IMR-90 (cell line): ENCODE measurements around the gene SMIM9. TPM values are rescaled to one million over a fixed set of nuclear protein-coding genes. Genes with fewer than 3 reads are reported as not detected.

ENCODE experiments used
- ATAC-seq: fragments of 200-7000 bp; cut with Tn5 transposase; 2 replicates; pipeline ENCODE4 v1.9.1; 2020; ENCODE audit warnings: low read depth, mild to moderate bottlenecking, moderate library complexity
- BruUV-seq: library from RNA; stranded (reverse); fragments of 400-500 nt; replicated peaks from 2 replicates; lab custom pipeline; 2021; lab: Mats Ljungman, UMichigan
- CTCF ChIA-PET: fragments of 300-600 bp; formaldehyde crosslinking; extraction: SDS; loops from one replicate; lab custom pipeline; 2021; ENCODE audit warnings: antibody characterized with exemption; lab: Yijun Ruan, JAX
- POLR2A ChIA-PET: fragments of 300-600 bp; sonication (Branson Sonifier 250); formaldehyde crosslinking; loops from one replicate; lab custom pipeline; 2022; ENCODE audit warnings: antibody characterized with exemption; ENCODE audit not compliant: unreplicated experiment; lab: Charles Lee
- DNase-seq: peaks from one replicate; pipeline ENCODE4 v3.0.0; 2013
- H2AFZ ChIP-seq: replicated peaks from 2 replicates; pipeline ENCODE3; 2013; ENCODE audit warnings: low read length, mild to moderate bottlenecking; ENCODE audit not compliant: poor library complexity
- H2AK5ac ChIP-seq: 2 replicates; pipeline ENCODE4 v1.6.1; 2013; ENCODE audit warnings: low read depth, low read length, inconsistent platforms
- H2AK9ac ChIP-seq: replicated peaks from 2 replicates; pipeline ENCODE3; 2013; ENCODE audit warnings: mild to moderate bottlenecking, low read depth, low read length, moderate library complexity; ENCODE audit not compliant: poor library complexity
- H2BK120ac ChIP-seq: 2 replicates; pipeline ENCODE4 v1.6.1; 2013; ENCODE audit warnings: low read depth, low read length, inconsistent platforms
- H2BK15ac ChIP-seq: 3 replicates; pipeline ENCODE4 v1.6.1; 2013; ENCODE audit warnings: low read depth, low read length, inconsistent platforms
- H2BK20ac ChIP-seq: 2 replicates; pipeline ENCODE4 v1.6.1; 2013; ENCODE audit warnings: low read depth, mild to moderate bottlenecking, inconsistent platforms, low read length, moderate library complexity
- H2BK5ac ChIP-seq: 2 replicates; pipeline ENCODE4 v1.6.1; 2013; ENCODE audit warnings: mild to moderate bottlenecking, low read depth, low read length, inconsistent platforms; ENCODE audit not compliant: poor library complexity, severe bottlenecking
- H3K14ac ChIP-seq: replicated peaks from 2 replicates; pipeline ENCODE4 v1.6.1; 2013; ENCODE audit warnings: low read depth, low read length, inconsistent platforms
- H3K18ac ChIP-seq: 2 replicates; pipeline ENCODE4 v1.6.1; 2013; ENCODE audit warnings: low read depth, low read length, control low read depth
- H3K23ac ChIP-seq: 2 replicates; pipeline ENCODE4 v1.6.1; 2013; ENCODE audit warnings: low read depth, low read length, inconsistent platforms
- H3K27ac ChIP-seq: 2 replicates; pipeline ENCODE4 v1.5.1; 2013; ENCODE audit warnings: mild to moderate bottlenecking, control low read depth, low read length; ENCODE audit not compliant: insufficient read depth
- H3K27me3 ChIP-seq: 2 replicates; pipeline ENCODE4 v1.6.1; 2013; ENCODE audit warnings: low read length; ENCODE audit not compliant: control insufficient read depth, insufficient read depth
- H3K36me3 ChIP-seq: 2 replicates; pipeline ENCODE4 v1.6.1; 2013; ENCODE audit warnings: low read length, mixed read lengths; ENCODE audit not compliant: control insufficient read depth, insufficient read depth
- H3K4ac ChIP-seq: 2 replicates; pipeline ENCODE4 v1.6.1; 2013; ENCODE audit warnings: low read depth, low read length, inconsistent platforms
- H3K4me1 ChIP-seq: 2 replicates; pipeline ENCODE4 v1.6.1; 2013; ENCODE audit warnings: low read length, mixed read lengths; ENCODE audit not compliant: control insufficient read depth, insufficient read depth
- H3K4me2 ChIP-seq: 2 replicates; pipeline ENCODE4 v1.6.1; 2013; ENCODE audit warnings: low read depth, mild to moderate bottlenecking, control low read depth, low read length, moderate library complexity
- H3K4me3 ChIP-seq: 2 replicates; pipeline ENCODE4 v1.5.1; 2013; ENCODE audit warnings: low read depth, mild to moderate bottlenecking, control low read depth, low read length, moderate library complexity; ENCODE audit not compliant: insufficient read depth
- H3K56ac ChIP-seq: 2 replicates; pipeline ENCODE4 v1.6.1; 2013; ENCODE audit warnings: low read length, inconsistent platforms; ENCODE audit not compliant: insufficient read depth; ENCODE audit errors: extremely low read depth
- H3K79me1 ChIP-seq, 2 experiments: 2 replicates each; pipeline ENCODE4 v1.6.1; 2013; ENCODE audit warnings: low read length in 2 of 2, inconsistent platforms in 1 of 2, low read depth in 1 of 2
- H3K9ac ChIP-seq: 2 replicates; pipeline ENCODE4 v1.6.1; 2013; ENCODE audit warnings: low read depth, low read length, control low read depth
- H3K9me1 ChIP-seq: 2 replicates; pipeline ENCODE4 v1.6.1; 2013; ENCODE audit warnings: low read length, inconsistent platforms; ENCODE audit not compliant: insufficient read depth
- H3K9me3 ChIP-seq: 2 replicates; pipeline ENCODE4 v1.6.1; 2013; ENCODE audit warnings: low read length; ENCODE audit not compliant: control insufficient read depth, insufficient read depth
- H4K20me1 ChIP-seq: 2 replicates; pipeline ENCODE4 v1.6.1; 2013; ENCODE audit warnings: low read length, inconsistent platforms; ENCODE audit not compliant: insufficient read depth
- H4K5ac ChIP-seq: 2 replicates; pipeline ENCODE4 v1.6.1; 2013; ENCODE audit warnings: mild to moderate bottlenecking, low read depth, low read length, control low read depth
- H4K8ac ChIP-seq, 2 experiments: 2 replicates each; pipeline ENCODE4 v1.6.1; 2013; ENCODE audit warnings: low read depth in 2 of 2, low read length in 2 of 2, control low read depth in 1 of 2, inconsistent platforms in 1 of 2
- H4K91ac ChIP-seq: 2 replicates; pipeline ENCODE4 v1.6.1; 2013; ENCODE audit warnings: low read depth, low read length, inconsistent platforms; ENCODE audit not compliant: insufficient read depth
- FOS ChIP-seq: fragments of 150-350 bp; IDR thresholded peaks from 2 replicates; pipeline ENCODE4 v1.6.1; 2016; ENCODE audit warnings: low read depth, low read length
- NFE2L2 ChIP-seq: fragments of 150-350 bp; IDR thresholded peaks from 2 replicates; pipeline ENCODE4 v1.6.1; 2016; ENCODE audit warnings: low read depth, mild to moderate bottlenecking, low read length
- WGBS, 2 experiments: methylation state at CpG; one replicate each; pipeline versions ENCODE4 v1.1.5 to v1.1.7; 2013; ENCODE audit warnings: missing lambda C conversion rate in 2 of 2; ENCODE audit not compliant: insufficient read length in 1 of 2; ENCODE audit errors: extremely low coverage in 2 of 2; 5-methylcytosine and 5-hydroxymethylcytosine counted together
- dilution Hi-C: fragments of 300-500 bp; cut with HindIII; formaldehyde crosslinking; loops from one replicate; pipeline ENCODE4 v1.14.3; 2018; ENCODE audit warnings: low sequenced_read_pairs; ENCODE audit not compliant: unreplicated experiment
- in situ Hi-C: fragments of 300-500 bp; cut with MboI; formaldehyde crosslinking; loops from 3 replicates; pipeline ENCODE4 v1.14.3; 2019; ENCODE audit warnings: low sequenced_read_pairs, inconsistent platforms, mixed read lengths
- intact Hi-C: fragments of 100-400 bp; cut with micrococcal nuclease; formaldehyde crosslinking; loops from 2 replicates; pipeline ENCODE4 v1.10.0; 2022
- polyA plus RNA-seq, 3 experiments: library from polyadenylated mRNA; depleted of rRNA; stranded (reverse); fragments of >200 nt; gene quantifications; 2 replicates each; pipeline ENCODE4 v1.2.3, GENCODE V29; 2012; ENCODE audit warnings: low replicate concordance in 1 of 3
- total RNA-seq: library from RNA; depleted of rRNA; stranded (reverse); fragments of >200 nt; gene quantifications from 2 replicates; pipeline ENCODE4 v1.2.3, GENCODE V29; 2012

SMIM9 gene
- total and polyA plus RNA-seq, 2 of the 4 experiments (the other 2 are of a cell fraction): not detected

- H3K14ac ChIP-seq: no peak overlapping the region
- 0 out of 2 replicates have a peak overlapping the region, but pooled peaks have one; percentile 26 for H2BK20ac ChIP-seq
- peak; percentile 77 for ATAC-seq
- TF ChIP-seq NFE2L2 (no peak), FOS (0 out of 2 replicates have a peak, but pooled peaks have one; percentile 22)
- no peak overlapping the region for H3K56ac ChIP-seq
- BruUV-seq: no TSS peak
- H3K9me3 ChIP-seq: no peaks in the 10 kb centered on the region
- dilution Hi-C loops (no loop called here), in situ Hi-C loops (no loop called here), intact Hi-C loops (no loop called here)
- WGBS, 2 experiments: no CpG with 5 or more reads among the region's 5 CpGs
- H3K36me3 ChIP-seq: no peaks in the 10 kb centered on the region
- H3K4me3 ChIP-seq: no peak overlapping the region
- H3K9ac ChIP-seq: no peak overlapping the region
- 0 out of 2 replicates have a peak, but pooled peaks cover 1% of the 10 kb centered on the region for H3K27me3 ChIP-seq
- no peak overlapping the region for H4K8ac ChIP-seq
- POLR2A ChIA-PET: no interaction called here
- H3K27ac ChIP-seq: no peak overlapping the region; the same call in 1 of the 2 replicates
- H4K5ac ChIP-seq: no peak overlapping the region; the same call in 1 of the 2 replicates
- H2BK120ac ChIP-seq: no peak overlapping the region; the same call in 1 of the 2 replicates
- DNase-seq: peak; percentile 86
- CTCF ChIA-PET: interaction anchor here (1.0 kb wide), 1 partner anchor 10 kb away, joined by 3 read pairs; the partner anchor contains the start of gene MPP1
- H4K91ac ChIP-seq: no peak overlapping the region
- no peak overlapping the region for H2BK15ac ChIP-seq
- H3K4ac ChIP-seq: no peak overlapping the region
- no peaks in the 10 kb centered on the region for H3K9me1 ChIP-seq
- peak overlapping the region; percentile 50; the same call in 1 of the 2 replicates for H3K4me2 ChIP-seq
- no peaks in the 10 kb centered on the region for H3K79me1 ChIP-seq
- H3K4me1 ChIP-seq: peaks cover 1% of the 10 kb centered on the region; the same call in 1 of the 2 replicates
- no peaks in the 10 kb centered on the region for H4K20me1 ChIP-seq
- H2AK9ac ChIP-seq: no peak overlapping the region
- H3K23ac ChIP-seq: no peak overlapping the region
- H2AK5ac ChIP-seq: no peak overlapping the region
- no peak overlapping the region for H3K18ac ChIP-seq
- H2AFZ ChIP-seq: no peak overlapping the region
- H2BK5ac ChIP-seq: peak overlapping the region; percentile 76
These were observed 19.1 kb downstream of the SMIM9 start for GRCh38 chrX:154815274-154815818.
